GM10266 (cell line): ENCODE measurements around the gene CASQ1.

Experiments
- DNase-seq: peaks from one replicate; pipeline ENCODE4 v3.0.0; 2012; ENCODE audit errors: extremely low spot score
- CTCF ChIP-seq: IDR thresholded peaks from 2 replicates; pipeline ENCODE4 v1.5.1; 2012; ENCODE audit warnings: mild to moderate bottlenecking, low read depth; ENCODE audit not compliant: control insufficient read depth, insufficient read depth; ENCODE audit errors: missing control alignments

Gene CASQ1

GRCh38 chr1:160238408-160238807 lies 48.0 kb downstream of the CASQ1 start:
- no peak for DNase-seq
- no peak for TF ChIP-seq CTCF

- TF ChIP-seq CTCF = no peak
- no peak for DNase-seq
These were observed 49.4 kb downstream of the CASQ1 start for GRCh38 chr1:160239582-160240299.

- no peak for DNase-seq
- TF ChIP-seq CTCF = no peak
These were observed 53.4 kb downstream of the CASQ1 start for GRCh38 chr1:160243767-160244166.

GRCh38 chr1:160244209-160244608 lies 53.8 kb downstream of the CASQ1 start:
- no peak for TF ChIP-seq CTCF
- no peak for DNase-seq

- no peak for TF ChIP-seq CTCF
These were observed 55.1 kb downstream of the CASQ1 start for GRCh38 chr1:160245434-160245833.

GRCh38 chr1:160247053-160247452 lies 56.7 kb downstream of the CASQ1 start:
- DNase-seq = no peak
- no peak for TF ChIP-seq CTCF

More at GRCh38 chr1:160245434-160245833, 55.1 kb downstream of the CASQ1 start:
- DNase-seq = no peak

- no peak for DNase-seq
- TF ChIP-seq CTCF = no peak
These were observed 60.6 kb downstream of the CASQ1 start for GRCh38 chr1:160251011-160251410.
